IPS-18c (cell line): ENCODE data around the gene CCBE1.
"Not testable (repeated sequence)": the region's sequence is repeated elsewhere in the genome, so short reads cannot be mapped to it uniquely, and the experiment has no call there.

Experiments used
- H3K4me3 ChIP-seq: 2 replicates; pipeline ENCODE4 v1.7.0; 2013; ENCODE audit warnings: low read depth, mild to moderate bottlenecking, low read length, moderate library complexity; ENCODE audit not compliant: insufficient read depth
- H3K9me3 ChIP-seq: one replicate; pipeline ENCODE4 v1.6.1; 2013; ENCODE audit warnings: mild to moderate bottlenecking, low read length, moderate library complexity; ENCODE audit not compliant: control insufficient read depth, insufficient read depth

Gene CCBE1

DNA sequence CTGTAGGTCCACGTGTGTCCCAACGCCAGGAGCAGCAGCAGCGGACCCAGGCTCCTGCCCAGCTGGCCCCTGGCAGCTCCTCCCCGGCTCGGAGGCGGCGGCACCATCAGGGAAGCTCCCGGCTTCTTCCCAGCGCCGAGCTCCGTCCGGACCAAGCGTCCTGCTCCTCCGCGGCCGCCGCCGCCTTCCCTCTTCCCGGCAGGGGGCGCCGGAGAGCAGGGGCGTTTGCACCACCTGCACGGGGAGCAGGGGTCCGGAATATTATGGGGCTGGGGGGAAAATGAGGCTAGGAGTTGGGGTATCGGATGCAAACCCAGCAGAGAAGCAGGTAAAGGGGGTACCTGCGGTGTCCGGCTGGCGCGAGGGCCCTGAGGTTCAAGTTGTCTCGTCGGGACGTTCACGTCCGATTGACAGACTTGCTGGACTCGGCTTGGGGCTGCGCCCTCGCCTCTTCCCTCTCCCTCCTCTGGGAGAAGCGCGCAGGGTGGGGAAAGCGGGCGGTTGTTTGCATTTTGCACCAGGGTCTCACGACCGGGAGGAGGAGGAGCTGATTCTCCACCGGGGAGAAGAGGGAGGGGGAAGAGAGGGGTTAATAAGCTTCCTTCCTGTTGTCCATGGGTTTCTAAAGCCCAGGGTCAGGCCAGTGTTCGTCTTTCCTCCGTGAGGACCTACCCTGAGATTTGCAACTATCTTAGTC is at the start of gene CCBE1:
TSS of gene CCBE1 (minus strand) at position 188 of the 697 bp plus-strand sequence.
- Histone ChIP-seq H3K4me3 (peak within 1 kb of the TSS; percentile 65), H3K9me3 (no peaks in the 10 kb centered on the region)

DNA sequence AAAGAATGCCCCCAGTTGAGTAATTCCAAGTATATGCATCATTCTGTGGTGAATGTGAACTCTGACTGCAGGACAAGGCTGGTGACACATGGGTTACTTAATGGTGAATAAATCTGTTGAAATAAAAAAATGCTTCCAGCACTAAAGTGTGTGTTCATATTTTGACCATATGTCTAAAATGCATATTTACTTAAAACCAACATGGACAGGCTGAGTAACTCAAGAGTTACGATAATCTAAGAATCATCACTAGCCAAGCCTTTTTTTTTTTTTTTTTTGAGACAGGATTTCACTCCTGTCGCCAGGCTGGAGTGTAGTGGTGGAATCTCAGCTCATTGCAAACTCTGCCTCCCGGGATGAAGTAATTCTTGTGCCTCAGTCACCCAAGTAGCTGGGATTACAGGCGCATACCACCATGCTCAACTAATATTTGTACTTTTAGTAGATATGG is 47.1 kb upstream of the CCBE1 start:
- Histone ChIP-seq H3K9me3 (no peaks in the 10 kb centered on the region), H3K4me3 (no peak overlapping the region)

DNA sequence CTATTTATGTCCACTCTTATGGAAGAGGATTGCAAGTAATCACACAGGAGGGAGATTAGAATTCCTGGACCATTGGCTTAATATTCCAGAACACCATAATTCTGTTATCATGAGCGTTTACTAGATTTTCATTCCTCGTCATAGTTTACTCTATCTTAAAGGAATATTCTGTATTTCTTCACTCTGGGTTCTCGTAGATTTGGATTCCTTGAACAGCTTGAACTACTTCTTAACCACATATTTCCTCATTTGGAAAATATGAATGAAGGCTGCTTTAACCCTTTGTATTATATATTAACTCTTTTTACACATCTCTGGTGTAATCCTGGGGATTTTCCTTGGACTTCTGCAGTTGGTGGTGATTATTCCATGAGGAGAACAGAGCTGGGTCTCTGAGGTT is 46.3 kb upstream of the CCBE1 start:
- no peaks in the 10 kb centered on the region for H3K9me3 ChIP-seq

DNA sequence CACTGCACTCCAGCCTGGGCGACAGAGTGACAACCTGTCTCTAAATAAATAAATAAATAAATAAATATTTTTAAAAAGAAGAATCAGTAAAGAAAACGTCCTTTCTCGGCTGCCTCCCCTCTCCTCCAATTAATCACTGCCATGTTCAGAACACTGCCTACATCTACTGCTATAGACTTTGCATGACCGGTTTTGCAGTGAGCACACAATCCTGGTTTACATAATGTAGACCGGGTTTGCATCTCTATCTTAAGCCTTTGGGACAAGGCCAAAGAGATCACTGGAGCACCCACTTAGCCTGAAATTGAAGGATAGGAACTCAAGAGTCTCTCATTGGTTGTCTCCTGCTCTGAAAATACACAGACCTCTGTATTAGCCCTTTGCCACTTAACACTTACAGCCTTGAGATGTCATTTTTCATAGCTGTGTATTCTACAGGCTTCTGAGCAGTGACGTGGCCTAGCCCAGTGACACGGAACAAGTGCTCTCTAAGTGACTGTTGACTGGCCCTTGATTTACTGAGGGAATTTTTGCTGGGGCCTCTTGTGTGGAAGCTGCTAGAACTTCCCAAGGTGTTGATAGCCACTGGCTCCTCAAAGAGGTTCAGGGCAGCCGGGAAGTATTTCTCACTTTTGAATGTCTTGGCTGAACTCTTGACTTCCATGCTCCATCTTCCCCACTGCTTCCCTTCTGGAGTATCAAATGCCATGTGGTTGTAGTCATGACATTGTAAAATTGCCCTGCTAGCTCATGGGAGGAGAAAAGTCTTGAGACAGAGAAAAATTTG is 45.3 kb upstream of the CCBE1 start:
- no peaks in the 10 kb centered on the region for H3K9me3 ChIP-seq
- no peak overlapping the region for H3K4me3 ChIP-seq

More for the DNA sequence above, 46.3 kb upstream of the CCBE1 start:
- H3K4me3 ChIP-seq = no peak overlapping the region

DNA sequence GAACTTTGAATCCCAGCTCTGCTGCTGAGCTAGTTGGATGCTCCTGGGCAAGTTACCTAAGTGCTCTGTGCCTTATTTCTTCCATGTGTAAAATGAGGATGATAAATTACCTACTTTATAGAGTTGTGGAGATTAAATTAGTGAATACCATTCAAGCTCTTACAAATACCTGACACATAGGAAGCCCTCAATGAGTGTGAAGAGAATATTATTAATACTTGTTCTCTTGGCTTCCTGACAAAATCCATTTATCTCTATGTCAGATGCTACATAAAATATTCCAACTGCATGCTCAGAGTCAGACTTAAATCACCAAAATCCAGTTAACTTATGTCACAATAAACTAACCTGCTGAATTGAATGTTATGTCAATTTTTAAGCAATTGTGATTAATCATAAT is 42.9 kb upstream of the CCBE1 start:
- no peak overlapping the region for H3K4me3 ChIP-seq
- no peaks in the 10 kb centered on the region for H3K9me3 ChIP-seq

DNA sequence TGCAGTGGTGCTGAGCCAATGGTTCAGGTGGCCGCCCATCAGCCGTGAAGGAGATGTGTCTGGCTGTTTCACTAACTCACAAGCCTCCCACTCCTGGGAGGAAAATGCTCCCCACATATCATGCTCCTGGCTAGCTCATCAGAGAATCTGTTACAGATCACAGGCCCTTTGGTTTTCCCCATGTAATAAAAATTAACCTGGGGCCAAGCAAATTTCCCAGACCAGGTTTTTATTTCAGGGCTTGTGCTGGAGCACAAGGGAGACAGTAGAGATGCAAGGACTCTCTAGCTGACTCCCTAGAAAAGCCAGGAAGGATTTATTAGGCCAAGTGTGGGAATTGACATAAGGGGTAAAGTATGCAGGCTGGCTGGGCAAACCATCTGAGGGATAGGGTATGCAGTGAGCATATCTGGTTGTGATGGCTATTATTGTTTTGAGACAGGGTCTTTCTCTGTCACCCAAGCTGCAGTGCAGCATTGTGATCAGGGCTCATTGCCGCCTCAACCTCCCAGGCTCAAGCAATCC is 40.6 kb upstream of the CCBE1 start:
- no peaks in the 10 kb centered on the region for H3K9me3 ChIP-seq

DNA sequence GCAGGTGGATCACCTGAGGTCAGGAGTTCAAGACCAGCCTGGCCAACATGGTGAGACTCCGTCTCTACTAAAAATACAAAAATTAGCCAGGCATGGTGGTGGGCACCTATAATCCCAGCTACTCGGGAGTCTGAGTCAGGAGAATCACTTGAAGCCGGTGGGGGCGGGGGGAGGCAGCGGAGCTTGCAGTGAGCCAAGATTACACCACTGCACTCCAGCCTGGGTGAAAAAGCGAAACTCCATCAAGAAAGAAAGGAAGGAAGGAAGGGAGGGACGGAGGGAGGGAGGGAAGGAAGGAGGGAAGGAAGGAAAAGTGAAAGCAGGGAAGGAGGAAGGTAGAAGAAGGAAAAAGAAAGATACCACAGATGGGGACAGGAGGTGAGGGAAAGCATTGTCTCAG is 40.1 kb upstream of the CCBE1 start:
- not testable (repeated sequence) for H3K9me3 ChIP-seq, H3K4me3 ChIP-seq

More for the DNA sequence above, 40.6 kb upstream of the CCBE1 start:
- no peak overlapping the region for H3K4me3 ChIP-seq

DNA sequence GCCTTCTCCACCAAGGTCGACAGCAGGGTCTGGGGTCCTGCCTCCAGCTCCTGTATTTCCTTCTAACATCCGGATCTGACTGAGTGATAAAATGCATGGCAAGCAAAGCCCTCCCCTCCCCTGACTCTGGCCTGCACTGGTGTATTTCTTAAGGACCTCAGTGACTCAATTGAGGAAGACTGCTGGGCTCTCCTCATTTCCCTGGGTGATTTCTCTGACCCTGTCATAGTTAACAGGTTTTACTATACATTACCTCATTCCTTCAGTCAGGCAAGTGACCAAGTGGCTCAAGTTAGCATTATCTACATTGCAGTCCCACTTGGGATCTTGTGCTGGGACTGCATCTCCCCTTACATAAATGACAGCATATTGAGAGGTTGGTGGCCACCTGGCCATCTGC is 38.8 kb upstream of the CCBE1 start:
- H3K4me3 ChIP-seq = no peak overlapping the region
- no peaks in the 10 kb centered on the region for H3K9me3 ChIP-seq

DNA sequence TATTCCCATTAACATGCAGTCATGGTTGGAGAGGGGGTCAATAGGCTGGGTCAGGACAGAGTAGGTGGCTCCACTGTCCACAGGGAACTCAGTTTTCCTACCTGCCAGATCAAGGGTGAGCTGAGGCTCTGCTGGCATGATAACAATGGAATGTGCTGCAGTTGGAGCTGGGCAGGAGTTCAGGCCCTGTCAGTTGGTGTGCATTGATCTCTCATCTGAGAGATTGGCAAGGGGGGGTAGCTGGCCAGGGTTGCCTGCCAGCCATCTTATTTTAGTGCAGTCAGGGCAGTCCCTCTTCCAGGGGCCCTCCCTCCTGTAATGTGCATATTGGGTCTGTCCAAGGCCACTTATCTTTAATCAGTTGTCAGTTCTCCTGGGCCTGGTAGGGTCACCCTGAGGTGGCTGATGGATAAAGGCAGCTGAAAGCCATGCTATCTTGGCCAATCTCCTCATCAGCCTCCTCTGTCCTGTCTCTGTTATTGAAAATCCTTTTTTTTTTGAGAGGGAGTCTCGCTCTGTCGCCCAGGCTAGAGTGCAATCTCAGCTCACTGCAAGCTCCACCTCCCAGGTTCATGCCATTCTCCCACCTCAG is 38.1 kb upstream of the CCBE1 start:
- H3K9me3 ChIP-seq = no peaks in the 10 kb centered on the region
- no peak overlapping the region for H3K4me3 ChIP-seq

DNA sequence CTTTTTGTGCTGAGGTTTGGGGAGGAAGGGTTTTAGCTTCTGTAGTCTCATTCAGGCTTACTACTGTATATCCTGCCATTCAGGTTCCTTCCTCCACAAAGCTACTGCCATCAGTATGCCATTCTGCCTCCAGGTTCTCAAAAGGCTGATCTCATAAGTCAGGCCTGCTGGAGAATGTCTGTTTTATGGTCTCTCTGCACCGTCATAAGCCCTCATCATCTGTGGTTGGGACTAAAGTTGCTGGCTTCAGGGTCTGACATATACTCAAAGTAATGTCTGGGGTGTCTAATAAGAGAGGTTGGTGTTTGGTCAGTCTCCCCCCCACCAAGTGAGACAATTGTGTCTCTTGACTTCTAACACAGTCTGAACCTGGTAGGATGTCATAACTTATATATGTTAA is 36.2 kb upstream of the CCBE1 start:
- no peak overlapping the region for H3K4me3 ChIP-seq

DNA sequence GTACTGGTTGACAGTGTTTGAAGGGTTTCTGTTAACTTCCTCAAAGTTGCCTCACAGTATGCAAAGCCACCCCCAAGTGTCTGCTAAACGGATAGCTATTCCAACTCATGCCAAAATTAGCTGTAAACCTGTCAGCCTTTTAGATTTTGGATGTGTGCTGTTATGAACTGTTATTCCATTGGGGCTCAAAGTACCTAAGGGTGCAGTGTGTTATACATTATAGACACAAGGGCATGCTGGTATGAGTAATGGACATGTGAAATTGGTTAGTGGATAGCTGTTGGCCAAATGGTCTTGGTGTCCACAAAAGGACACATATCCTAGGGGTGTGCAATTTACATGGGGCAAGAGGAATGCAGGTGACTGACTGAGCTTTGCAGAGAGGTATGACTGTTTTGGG is 33.7 kb upstream of the CCBE1 start:
- H3K4me3 ChIP-seq = no peak overlapping the region
- H3K9me3 ChIP-seq = no peaks in the 10 kb centered on the region

More for the DNA sequence above, 36.2 kb upstream of the CCBE1 start:
- no peaks in the 10 kb centered on the region for H3K9me3 ChIP-seq

DNA sequence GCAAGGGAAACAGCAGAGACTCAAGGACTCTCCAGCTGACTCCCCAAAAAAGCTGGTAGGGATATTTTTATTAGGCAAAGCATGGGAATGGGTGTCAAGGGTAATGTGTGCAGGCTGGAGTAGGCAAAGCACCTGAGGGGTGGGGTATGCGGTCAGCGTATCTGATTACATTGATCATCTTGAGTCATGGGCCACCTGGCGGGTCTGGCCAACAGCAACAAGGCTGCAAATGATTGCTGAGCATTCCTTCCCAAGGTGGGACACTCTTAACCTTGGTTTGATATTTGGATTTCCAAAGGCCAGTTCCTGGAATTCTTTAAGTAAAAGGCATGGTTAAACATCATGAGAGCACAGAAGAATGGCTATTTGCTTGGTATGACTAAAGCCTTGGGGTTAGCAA is 32.6 kb upstream of the CCBE1 start:
- Histone ChIP-seq H3K9me3 (no peaks in the 10 kb centered on the region), H3K4me3 (no peak overlapping the region)

DNA sequence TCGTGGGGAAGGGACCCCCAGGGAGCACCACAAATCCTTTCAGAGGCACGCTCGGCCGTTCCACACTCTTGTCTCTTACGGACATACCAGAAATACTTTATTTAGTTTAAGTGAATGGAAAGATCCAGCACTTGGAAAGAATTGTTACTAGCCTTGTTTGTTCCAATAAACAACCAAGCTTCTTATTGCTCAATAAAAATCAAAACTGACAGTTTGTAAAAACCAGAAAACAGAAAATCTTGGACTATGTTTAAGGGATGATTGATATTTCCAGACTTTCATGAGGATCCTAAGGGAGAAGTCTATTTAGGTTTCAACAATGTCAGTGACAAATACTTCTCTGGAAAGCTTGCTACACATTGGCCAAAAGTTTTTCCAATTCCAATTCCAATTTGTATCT is 31.6 kb upstream of the CCBE1 start:
- no peak overlapping the region for H3K4me3 ChIP-seq
- no peaks in the 10 kb centered on the region for H3K9me3 ChIP-seq

DNA sequence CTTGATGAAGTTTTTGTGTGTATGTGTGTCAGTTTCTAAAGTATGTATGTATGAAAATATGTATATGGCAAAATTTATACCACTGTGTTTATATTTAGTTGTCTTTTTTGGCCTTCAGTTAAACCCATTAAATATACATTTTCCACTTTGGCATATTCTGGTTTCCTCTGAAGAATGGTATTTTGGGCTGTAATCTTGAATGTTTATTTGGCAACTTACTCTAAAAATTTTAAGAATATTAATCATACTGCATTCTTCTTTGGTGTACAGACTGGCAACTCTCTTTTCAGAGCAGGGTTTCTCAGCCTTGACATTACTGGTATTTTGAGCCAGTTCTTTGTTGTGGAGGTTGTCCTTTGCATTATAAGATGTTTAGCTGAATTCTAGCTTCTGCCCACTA is 27.9 kb upstream of the CCBE1 start:
- H3K4me3 ChIP-seq = no peak overlapping the region
- H3K9me3 ChIP-seq = no peaks in the 10 kb centered on the region

DNA sequence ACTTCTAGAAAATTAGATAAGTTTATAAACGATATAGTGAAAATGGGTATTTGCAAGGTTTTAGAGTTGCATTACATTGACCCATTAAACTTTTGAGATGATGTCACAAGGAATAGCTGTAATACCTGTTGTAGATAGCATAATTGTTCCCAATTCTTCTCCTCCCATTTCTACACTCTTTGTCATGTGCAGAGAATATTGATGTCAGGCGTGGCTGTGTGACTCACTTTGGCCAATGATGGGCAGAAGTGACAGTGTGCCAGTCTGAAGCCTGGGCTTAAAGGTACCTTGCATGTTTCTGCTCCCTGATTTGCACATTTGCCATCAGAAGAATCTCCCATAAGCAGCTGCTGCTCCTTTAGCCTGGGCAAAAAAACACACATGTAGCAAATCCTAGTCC is 26.9 kb upstream of the CCBE1 start:
- H3K4me3 ChIP-seq = no peak overlapping the region

DNA sequence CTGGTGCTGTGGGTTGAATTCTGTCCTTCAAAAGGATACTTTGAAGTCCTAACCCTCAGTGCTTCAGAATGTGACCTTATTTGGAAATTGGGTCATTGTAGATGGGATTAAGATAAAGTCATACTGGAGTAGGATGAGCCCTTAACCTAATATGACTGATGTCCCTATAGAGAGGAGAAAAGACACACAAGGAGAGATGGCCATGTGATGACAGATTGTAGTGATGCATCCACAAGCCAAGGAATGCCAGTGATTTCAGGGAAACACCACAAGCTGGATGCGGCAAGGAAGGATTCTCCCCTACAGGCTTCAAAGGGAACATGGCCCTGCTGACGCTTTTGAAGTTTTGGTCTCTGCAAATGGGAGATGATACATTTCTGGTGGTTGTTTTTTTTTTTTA is 24.7 kb upstream of the CCBE1 start:
- no peaks in the 10 kb centered on the region for H3K9me3 ChIP-seq
- no peak overlapping the region for H3K4me3 ChIP-seq

More for the DNA sequence above, 26.9 kb upstream of the CCBE1 start:
- H3K9me3 ChIP-seq = no peaks in the 10 kb centered on the region

DNA sequence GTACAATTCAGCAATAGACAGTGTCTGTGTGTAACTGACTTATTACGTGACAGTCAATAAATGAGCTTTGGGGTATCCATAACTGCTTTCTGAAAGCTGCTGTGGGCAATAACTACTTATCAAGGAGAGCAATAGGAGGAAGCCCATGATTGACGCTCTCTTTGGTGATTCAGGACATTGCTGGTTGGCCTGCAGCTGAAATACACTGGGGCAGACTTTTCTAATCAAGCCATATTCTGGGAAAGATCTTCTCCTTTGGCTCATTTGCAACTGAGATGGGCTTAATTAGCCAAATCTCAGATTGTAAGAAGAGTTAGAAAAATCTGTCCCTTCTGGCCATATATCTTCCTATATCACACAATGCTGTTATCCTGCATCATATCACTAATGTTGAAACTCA is 24.0 kb upstream of the CCBE1 start:
- H3K4me3 ChIP-seq = no peak overlapping the region

More for the DNA sequence above, 24.0 kb upstream of the CCBE1 start:
- H3K9me3 ChIP-seq = no peaks in the 10 kb centered on the region
